Transverse colon (tissue), 4 donors: ENCODE results near the gene RBM24.

Experiments
- CTCF ChIP-seq, 5 experiments: fragments of 200-600 bp in 3 of 5; fragments of 450-650 bp in 2 of 5; sonication (generic) in 3 of 5; IDR thresholded peaks; 1 replicate in 2 of 5; 2 replicates in 3 of 5; pipeline ENCODE4 v1.5.1; 2016 to 2017; ENCODE audit warnings: antibody characterized with exemption in 5 of 5, inconsistent platforms in 3 of 5, mild to moderate bottlenecking in 2 of 5, moderate library complexity in 1 of 5
- EP300 ChIP-seq: sonication (generic); formaldehyde crosslinking; IDR thresholded peaks from one replicate; pipeline ENCODE4 v1.6.1; 2017; ENCODE audit warnings: antibody characterized with exemption, low read depth
- POLR2A ChIP-seq: fragments of 450-650 bp; IDR thresholded peaks from one replicate; pipeline ENCODE4 v1.6.1; 2016; ENCODE audit warnings: antibody characterized with exemption, mild to moderate bottlenecking, moderate library complexity
- POLR2AphosphoS5 ChIP-seq, 3 donors: sonication (generic); formaldehyde crosslinking; IDR thresholded peaks; one replicate each; pipeline ENCODE4 v1.6.1; 2016; ENCODE audit warnings: antibody characterized with exemption in 3 of 3

GRCh38 chr6:17239260-17239659 is 41.9 kb upstream of the RBM24 start:
- TF ChIP-seq CTCF (IDR thresholded peaks at IDR 0.05) (no peak), POLR2AphosphoS5 (IDR thresholded peaks at IDR 0.05) (no peak), POLR2A (no peak), EP300 (no peak)
